H1 (cell line): ENCODE data around the gene NKAIN1. TPM values are rescaled to one million over a fixed set of nuclear protein-coding genes. Genes with fewer than 3 reads are reported as not detected.

ENCODE experiments used
- CBX8 ChIP-seq: fragments of 300-800, 300-1000 bp; sonication (generic); IDR thresholded peaks from 2 replicates; pipeline ENCODE4 v1.7.1; 2016; ENCODE audit warnings: low read depth, low read length, borderline replicate concordance
- EGR1 ChIP-seq: IDR thresholded peaks from 2 replicates; pipeline ENCODE4 v1.6.1; 2011; ENCODE audit warnings: low read depth, low read length, borderline replicate concordance
- EZH2 ChIP-seq: fragments of 200-600 bp; sonication (generic); IDR thresholded peaks from 2 replicates; pipeline ENCODE4 v1.7.1; 2012; ENCODE audit warnings: low read depth, mild to moderate bottlenecking, moderate library complexity, low read length, inconsistent platforms; ENCODE audit not compliant: severe bottlenecking
- polyA plus RNA-seq, 7 experiments: library from polyadenylated mRNA; depleted of rRNA in 3 of 7; stranded (reverse) in 5 of 7; unstranded in 2 of 7; fragments of >200 nt in 5 of 7; fragments of 200-250 nt in 2 of 7; gene quantifications; 1 replicate in 5 of 7; 2 replicates in 1 of 7; 4 replicates in 1 of 7; pipeline versions ENCODE4 v1.2.1 to v1.2.3, GENCODE V29; 2011 to 2013; ENCODE audit warnings: missing spikeins in 2 of 7, mixed read lengths in 2 of 7
- total RNA-seq: library from RNA; stranded (reverse); fragmentation: NEBNext Ultra II Directional; extraction: Animal tissue kit (Norgen Biotek cat#: 25700); gene quantifications from 2 replicates; pipeline ENCODE4 v1.2.1, GENCODE V29; 2021
- TF ChIP-seq, protein P1 (sequence below): fragments of 300-600 bp; sonication (generic); IDR thresholded peaks from 2 replicates; pipeline ENCODE4 v1.7.1; 2012; ENCODE audit warnings: low read length, moderate library complexity, mild to moderate bottlenecking, inconsistent platforms; ENCODE audit not compliant: insufficient replicate concordance
- TF ChIP-seq, protein P2 (sequence below), 3 experiments: IDR thresholded peaks; 1 replicate in 2 of 3; 2 replicates in 1 of 3; pipeline versions ENCODE4 v1.5.1 to v1.6.1; 2011; ENCODE audit warnings: low read length in 3 of 3, mild to moderate bottlenecking in 3 of 3, inconsistent platforms in 2 of 3, low read depth in 1 of 3, moderate library complexity in 1 of 3; ENCODE audit not compliant: insufficient read depth in 1 of 3; ENCODE audit errors: control extremely low read depth in 1 of 3

The NKAIN1 gene
- total and polyA plus RNA-seq, 2 of the 8 experiments (the other 6 are each of a cell fraction or from before 2014, with no cell fraction given): 59.3 to 66.9 TPM

DNA sequence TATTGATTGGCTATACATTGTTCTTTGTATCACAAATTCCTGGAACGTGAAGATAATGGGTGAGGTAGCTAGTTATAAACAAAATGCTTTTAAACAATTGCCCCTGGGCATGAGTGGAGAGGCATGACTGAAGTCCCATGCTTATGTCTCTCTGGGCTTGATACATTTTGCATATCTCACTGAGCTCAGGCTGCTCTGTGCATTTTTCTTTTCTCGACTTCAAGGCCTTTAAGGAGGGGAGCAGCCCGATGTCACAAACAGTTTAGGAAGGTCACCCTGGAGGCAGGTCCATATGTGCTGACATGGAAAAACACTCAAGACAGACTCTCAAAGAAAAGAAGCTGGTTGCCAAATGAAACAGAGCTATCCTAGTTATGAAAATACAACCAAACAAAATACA is 94.0 kb downstream of the NKAIN1 start (continued):
- TF ChIP-seq, protein P1, sequence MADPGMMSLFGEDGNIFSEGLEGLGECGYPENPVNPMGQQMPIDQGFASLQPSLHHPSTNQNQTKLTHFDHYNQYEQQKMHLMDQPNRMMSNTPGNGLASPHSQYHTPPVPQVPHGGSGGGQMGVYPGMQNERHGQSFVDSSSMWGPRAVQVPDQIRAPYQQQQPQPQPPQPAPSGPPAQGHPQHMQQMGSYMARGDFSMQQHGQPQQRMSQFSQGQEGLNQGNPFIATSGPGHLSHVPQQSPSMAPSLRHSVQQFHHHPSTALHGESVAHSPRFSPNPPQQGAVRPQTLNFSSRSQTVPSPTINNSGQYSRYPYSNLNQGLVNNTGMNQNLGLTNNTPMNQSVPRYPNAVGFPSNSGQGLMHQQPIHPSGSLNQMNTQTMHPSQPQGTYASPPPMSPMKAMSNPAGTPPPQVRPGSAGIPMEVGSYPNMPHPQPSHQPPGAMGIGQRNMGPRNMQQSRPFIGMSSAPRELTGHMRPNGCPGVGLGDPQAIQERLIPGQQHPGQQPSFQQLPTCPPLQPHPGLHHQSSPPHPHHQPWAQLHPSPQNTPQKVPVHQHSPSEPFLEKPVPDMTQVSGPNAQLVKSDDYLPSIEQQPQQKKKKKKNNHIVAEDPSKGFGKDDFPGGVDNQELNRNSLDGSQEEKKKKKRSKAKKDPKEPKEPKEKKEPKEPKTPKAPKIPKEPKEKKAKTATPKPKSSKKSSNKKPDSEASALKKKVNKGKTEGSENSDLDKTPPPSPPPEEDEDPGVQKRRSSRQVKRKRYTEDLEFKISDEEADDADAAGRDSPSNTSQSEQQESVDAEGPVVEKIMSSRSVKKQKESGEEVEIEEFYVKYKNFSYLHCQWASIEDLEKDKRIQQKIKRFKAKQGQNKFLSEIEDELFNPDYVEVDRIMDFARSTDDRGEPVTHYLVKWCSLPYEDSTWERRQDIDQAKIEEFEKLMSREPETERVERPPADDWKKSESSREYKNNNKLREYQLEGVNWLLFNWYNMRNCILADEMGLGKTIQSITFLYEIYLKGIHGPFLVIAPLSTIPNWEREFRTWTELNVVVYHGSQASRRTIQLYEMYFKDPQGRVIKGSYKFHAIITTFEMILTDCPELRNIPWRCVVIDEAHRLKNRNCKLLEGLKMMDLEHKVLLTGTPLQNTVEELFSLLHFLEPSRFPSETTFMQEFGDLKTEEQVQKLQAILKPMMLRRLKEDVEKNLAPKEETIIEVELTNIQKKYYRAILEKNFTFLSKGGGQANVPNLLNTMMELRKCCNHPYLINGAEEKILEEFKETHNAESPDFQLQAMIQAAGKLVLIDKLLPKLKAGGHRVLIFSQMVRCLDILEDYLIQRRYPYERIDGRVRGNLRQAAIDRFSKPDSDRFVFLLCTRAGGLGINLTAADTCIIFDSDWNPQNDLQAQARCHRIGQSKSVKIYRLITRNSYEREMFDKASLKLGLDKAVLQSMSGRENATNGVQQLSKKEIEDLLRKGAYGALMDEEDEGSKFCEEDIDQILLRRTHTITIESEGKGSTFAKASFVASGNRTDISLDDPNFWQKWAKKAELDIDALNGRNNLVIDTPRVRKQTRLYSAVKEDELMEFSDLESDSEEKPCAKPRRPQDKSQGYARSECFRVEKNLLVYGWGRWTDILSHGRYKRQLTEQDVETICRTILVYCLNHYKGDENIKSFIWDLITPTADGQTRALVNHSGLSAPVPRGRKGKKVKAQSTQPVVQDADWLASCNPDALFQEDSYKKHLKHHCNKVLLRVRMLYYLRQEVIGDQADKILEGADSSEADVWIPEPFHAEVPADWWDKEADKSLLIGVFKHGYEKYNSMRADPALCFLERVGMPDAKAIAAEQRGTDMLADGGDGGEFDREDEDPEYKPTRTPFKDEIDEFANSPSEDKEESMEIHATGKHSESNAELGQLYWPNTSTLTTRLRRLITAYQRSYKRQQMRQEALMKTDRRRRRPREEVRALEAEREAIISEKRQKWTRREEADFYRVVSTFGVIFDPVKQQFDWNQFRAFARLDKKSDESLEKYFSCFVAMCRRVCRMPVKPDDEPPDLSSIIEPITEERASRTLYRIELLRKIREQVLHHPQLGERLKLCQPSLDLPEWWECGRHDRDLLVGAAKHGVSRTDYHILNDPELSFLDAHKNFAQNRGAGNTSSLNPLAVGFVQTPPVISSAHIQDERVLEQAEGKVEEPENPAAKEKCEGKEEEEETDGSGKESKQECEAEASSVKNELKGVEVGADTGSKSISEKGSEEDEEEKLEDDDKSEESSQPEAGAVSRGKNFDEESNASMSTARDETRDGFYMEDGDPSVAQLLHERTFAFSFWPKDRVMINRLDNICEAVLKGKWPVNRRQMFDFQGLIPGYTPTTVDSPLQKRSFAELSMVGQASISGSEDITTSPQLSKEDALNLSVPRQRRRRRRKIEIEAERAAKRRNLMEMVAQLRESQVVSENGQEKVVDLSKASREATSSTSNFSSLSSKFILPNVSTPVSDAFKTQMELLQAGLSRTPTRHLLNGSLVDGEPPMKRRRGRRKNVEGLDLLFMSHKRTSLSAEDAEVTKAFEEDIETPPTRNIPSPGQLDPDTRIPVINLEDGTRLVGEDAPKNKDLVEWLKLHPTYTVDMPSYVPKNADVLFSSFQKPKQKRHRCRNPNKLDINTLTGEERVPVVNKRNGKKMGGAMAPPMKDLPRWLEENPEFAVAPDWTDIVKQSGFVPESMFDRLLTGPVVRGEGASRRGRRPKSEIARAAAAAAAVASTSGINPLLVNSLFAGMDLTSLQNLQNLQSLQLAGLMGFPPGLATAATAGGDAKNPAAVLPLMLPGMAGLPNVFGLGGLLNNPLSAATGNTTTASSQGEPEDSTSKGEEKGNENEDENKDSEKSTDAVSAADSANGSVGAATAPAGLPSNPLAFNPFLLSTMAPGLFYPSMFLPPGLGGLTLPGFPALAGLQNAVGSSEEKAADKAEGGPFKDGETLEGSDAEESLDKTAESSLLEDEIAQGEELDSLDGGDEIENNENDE: no peak
- TF ChIP-seq EGR1 (no peak), CBX8 (no peak), EZH2 (no peak)
- TF ChIP-seq, protein P2, sequence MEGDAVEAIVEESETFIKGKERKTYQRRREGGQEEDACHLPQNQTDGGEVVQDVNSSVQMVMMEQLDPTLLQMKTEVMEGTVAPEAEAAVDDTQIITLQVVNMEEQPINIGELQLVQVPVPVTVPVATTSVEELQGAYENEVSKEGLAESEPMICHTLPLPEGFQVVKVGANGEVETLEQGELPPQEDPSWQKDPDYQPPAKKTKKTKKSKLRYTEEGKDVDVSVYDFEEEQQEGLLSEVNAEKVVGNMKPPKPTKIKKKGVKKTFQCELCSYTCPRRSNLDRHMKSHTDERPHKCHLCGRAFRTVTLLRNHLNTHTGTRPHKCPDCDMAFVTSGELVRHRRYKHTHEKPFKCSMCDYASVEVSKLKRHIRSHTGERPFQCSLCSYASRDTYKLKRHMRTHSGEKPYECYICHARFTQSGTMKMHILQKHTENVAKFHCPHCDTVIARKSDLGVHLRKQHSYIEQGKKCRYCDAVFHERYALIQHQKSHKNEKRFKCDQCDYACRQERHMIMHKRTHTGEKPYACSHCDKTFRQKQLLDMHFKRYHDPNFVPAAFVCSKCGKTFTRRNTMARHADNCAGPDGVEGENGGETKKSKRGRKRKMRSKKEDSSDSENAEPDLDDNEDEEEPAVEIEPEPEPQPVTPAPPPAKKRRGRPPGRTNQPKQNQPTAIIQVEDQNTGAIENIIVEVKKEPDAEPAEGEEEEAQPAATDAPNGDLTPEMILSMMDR (IDR thresholded peaks at IDR 0.05; ENCODE audit: control extremely low read depth in 1 of 3, insufficient read depth in 1 of 3, low read depth in 1 of 3, low read length in 3 of 3): no peak
